Spleen (tissue), 11 donors: Measurements from ENCODE around the gene RAVER2. TPM values are rescaled to one million over a fixed set of nuclear protein-coding genes. Genes with fewer than 3 reads are reported as not detected.

ENCODE experiments used
- DNase-seq: peaks from one replicate; pipeline ENCODE4 v3.0.0-alpha.2; 2020
- H3K27ac ChIP-seq, 8 donors: fragments of 200-600 bp; sonication (generic) in 7 of 8; 1 replicate in 4 of 8; 2 replicates in 4 of 8; pipeline versions ENCODE4 v1.5.0 to v1.8.0; 2016 to 2021; ENCODE audit warnings: inconsistent platforms in 4 of 8, mild to moderate bottlenecking in 4 of 8, moderate library complexity in 1 of 8
- H3K27me3 ChIP-seq, 7 donors: fragments of 200-600 bp; sonication (generic) in 6 of 7; replicated peaks in 1 of 7; 1 replicate in 4 of 7; 2 replicates in 3 of 7; pipeline versions ENCODE4 v1.5.0 to v1.8.0; 2016 to 2021; ENCODE audit warnings: inconsistent platforms in 3 of 7, mild to moderate bottlenecking in 1 of 7
- H3K36me3 ChIP-seq, 6 donors: fragments of 200-600 bp; sonication (generic) in 5 of 6; 1 replicate in 4 of 6; 2 replicates in 2 of 6; pipeline versions ENCODE4 v1.5.0 to v1.8.0; 2016 to 2021; ENCODE audit warnings: inconsistent platforms in 2 of 6
- H3K4me1 ChIP-seq, 6 donors: fragments of 200-600 bp; sonication (generic) in 5 of 6; 1 replicate in 3 of 6; 2 replicates in 3 of 6; pipeline versions ENCODE4 v1.5.0 to v1.8.0; 2016 to 2021; ENCODE audit warnings: inconsistent platforms in 3 of 6
- H3K4me3 ChIP-seq, 8 donors: fragments of 200-600 bp; sonication (generic) in 7 of 8; 1 replicate in 4 of 8; 2 replicates in 4 of 8; pipeline versions ENCODE4 v1.5.0 to v1.8.0; 2016 to 2021; ENCODE audit warnings: inconsistent platforms in 4 of 8, mild to moderate bottlenecking in 4 of 8, moderate library complexity in 2 of 8
- H3K9me3 ChIP-seq, 8 donors: fragments of 200-600 bp; sonication (generic) in 7 of 8; 1 replicate in 4 of 8; 2 replicates in 4 of 8; pipeline versions ENCODE4 v1.5.0 to v1.8.0; 2016 to 2021; ENCODE audit warnings: inconsistent platforms in 4 of 8
- POLR2A ChIP-seq, 3 donors: fragments of 450-650 bp; IDR thresholded peaks; one replicate each; pipeline ENCODE4 v1.5.1; 2017; ENCODE audit warnings: antibody characterized with exemption in 3 of 3, mild to moderate bottlenecking in 1 of 3
- POLR2AphosphoS5 ChIP-seq, 3 donors: sonication (generic); formaldehyde crosslinking; IDR thresholded peaks; one replicate each; pipeline ENCODE4 v1.5.1; 2017; ENCODE audit warnings: antibody characterized with exemption in 3 of 3
- WGBS, 5 donors: extraction: QIAGEN DNeasy Blood & Tissue Kit in 3 of 5; methylation state at CpG; one replicate each; pipeline versions ENCODE4 v1.1.5 to v1.1.7; 2013 to 2018; 5-methylcytosine and 5-hydroxymethylcytosine counted together
- intact Hi-C: fragments of 100-400 bp; cut with DNase I; formaldehyde crosslinking; loops from one replicate; pipeline ENCODE4 v1.15.0; 2023; ENCODE audit warnings: low total_unique reads
- polyA plus RNA-seq, 3 donors: library from polyadenylated mRNA; stranded (reverse); fragments of 200-250 nt; gene quantifications; one replicate each; pipeline ENCODE4 v1.2.1, GENCODE V29; 2013
- total RNA-seq, 7 donors: library from RNA; depleted of rRNA in 3 of 7; stranded (reverse); fragments of >200 nt in 3 of 7; fragmentation: NEBNext Ultra II Directional in 4 of 7; extraction: Animal tissue kit (Norgen Biotek cat#: 25700) in 4 of 7; gene quantifications; one replicate each; pipeline versions ENCODE4 v1.1.0 to v1.2.1, GENCODE V29; 2016 to 2021
- TF ChIP-seq, protein P1 (sequence below), 11 experiments: fragments of 200-600 bp in 7 of 11; fragments of 450-650 bp in 4 of 11; sonication (generic) in 4 of 11; IDR thresholded peaks in 8 of 11; conservative IDR thresholded peaks in 3 of 11; 1 replicate in 7 of 11; 2 replicates in 4 of 11; pipeline versions ENCODE4 v1.4.0 to v1.8.0; 2016 to 2021; ENCODE audit warnings: antibody characterized with exemption in 11 of 11, inconsistent platforms in 4 of 11, mild to moderate bottlenecking in 1 of 11
- donor health status: healthy with polysubstance abuse.
- donor health status: DM: no; HTN: no; CAD: no; lungs with moderate emphysema.
- donor health status: DM: no; HTN: no; CAD: no.
- donor health status: Bipolar disorder and iron deficiency.
- donor health status: healthy.
- donor health status: DM: no; HTN: no; CAD: no.
- donor health status: DM: yes; HTN: yes; CAD: no.

RAVER2 gene
- total and polyA plus RNA-seq, 10 donors, result 1.8 to 14.1 (median 7.7) TPM

DNA sequence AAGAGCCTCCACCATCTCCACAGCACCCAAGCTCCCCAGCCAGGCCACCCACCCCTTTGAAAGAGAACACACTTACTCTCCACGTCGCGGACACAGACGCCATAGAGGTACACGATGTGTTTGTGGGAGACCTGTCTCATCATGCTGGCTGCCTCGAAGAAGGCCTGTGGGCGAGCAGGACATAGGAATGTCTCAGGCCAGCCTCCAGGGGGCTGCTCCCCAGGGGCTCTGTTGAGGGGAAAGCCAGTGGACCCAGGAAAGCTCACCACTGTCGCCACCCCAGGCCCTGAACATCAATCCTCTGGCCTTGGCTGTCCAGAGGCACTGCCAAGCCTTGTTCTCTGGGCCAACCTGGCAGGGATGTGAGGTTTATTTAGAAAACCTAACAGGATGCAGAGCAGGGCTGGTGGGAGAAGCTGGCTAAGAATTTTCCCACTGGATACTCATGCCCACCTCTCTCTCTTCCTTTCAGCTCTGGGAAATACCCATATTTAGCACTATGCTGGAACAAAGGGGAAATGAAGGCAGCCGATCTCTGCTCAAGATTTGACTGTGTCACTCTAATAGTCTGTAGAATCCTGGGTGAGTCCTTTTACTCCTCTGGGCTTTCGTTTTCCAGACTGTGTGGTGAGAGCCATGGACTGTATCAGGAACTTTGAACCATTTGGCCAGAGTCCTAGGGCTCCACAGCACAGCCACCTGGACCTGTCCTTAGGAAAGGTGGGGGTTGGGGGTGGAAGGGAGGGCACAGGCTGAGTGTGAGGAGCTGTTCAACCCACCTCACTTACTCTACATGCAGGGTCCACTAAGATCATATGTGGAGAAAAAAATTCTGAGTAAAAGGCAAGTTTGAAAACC lies 101.9 kb downstream of the RAVER2 start:
- no peaks in the 10 kb centered on the region for H3K9me3 ChIP-seq
- peaks cover 4 to 26% (median 12%) of the 10 kb centered on the region in 6 donors for H3K4me1 ChIP-seq
- DNase-seq, result no peak
- peaks cover 0 to 100% (median 94%) of the 10 kb centered on the region in 6 donors for H3K36me3 ChIP-seq
- 90 to 96% (median 93%) methylated on average over 10 of the region's 10 CpGs for WGBS, 5 donors
- TF ChIP-seq POLR2AphosphoS5 (IDR thresholded peaks at IDR 0.05), result no peak
- no peak for TF ChIP-seq POLR2A (IDR thresholded peaks at IDR 0.05)
- TF ChIP-seq, protein P1, sequence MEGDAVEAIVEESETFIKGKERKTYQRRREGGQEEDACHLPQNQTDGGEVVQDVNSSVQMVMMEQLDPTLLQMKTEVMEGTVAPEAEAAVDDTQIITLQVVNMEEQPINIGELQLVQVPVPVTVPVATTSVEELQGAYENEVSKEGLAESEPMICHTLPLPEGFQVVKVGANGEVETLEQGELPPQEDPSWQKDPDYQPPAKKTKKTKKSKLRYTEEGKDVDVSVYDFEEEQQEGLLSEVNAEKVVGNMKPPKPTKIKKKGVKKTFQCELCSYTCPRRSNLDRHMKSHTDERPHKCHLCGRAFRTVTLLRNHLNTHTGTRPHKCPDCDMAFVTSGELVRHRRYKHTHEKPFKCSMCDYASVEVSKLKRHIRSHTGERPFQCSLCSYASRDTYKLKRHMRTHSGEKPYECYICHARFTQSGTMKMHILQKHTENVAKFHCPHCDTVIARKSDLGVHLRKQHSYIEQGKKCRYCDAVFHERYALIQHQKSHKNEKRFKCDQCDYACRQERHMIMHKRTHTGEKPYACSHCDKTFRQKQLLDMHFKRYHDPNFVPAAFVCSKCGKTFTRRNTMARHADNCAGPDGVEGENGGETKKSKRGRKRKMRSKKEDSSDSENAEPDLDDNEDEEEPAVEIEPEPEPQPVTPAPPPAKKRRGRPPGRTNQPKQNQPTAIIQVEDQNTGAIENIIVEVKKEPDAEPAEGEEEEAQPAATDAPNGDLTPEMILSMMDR (IDR thresholded peaks at IDR 0.05 in 8 of 11, conservative IDR thresholded peaks at IDR 0.05 in 3 of 11), result no peak
- no peaks in the 10 kb centered on the region for H3K27me3 ChIP-seq
- intact Hi-C loops, result no loop called here
- H3K4me3 ChIP-seq, result no peak overlapping the region
- H3K27ac ChIP-seq, result no peak overlapping the region

DNA sequence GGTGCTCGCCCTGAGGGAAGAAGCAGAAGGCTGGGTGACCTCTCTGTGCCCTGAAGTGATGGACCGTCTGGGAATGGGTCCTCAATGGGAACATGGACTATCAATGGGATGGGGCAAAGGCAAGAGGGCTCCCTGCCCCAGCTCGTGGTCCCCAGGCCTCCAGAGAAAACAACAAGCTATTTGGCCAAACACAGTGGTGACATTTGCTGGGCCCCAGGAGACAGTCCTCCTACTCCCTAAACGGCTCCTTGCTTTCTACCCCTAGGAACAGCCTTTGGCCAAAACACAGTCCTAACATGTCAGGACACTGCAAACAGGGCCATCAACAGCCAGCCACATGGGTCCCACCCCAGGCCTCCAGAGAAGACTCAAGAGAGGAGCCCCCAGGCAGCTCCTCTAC lies 102.8 kb downstream of the RAVER2 start:
- TF ChIP-seq POLR2AphosphoS5 (IDR thresholded peaks at IDR 0.05), result no peak
- TF ChIP-seq, protein P1 (IDR thresholded peaks at IDR 0.05 in 8 of 11, conservative IDR thresholded peaks at IDR 0.05 in 3 of 11), result no peak
- no peak for TF ChIP-seq POLR2A (IDR thresholded peaks at IDR 0.05)
- WGBS, 5 donors, result 92 to 100% (median 96%) methylated on average over 3 to 4 of the region's 4 CpGs
- H3K36me3 ChIP-seq, result peaks cover 0 to 100% (median 95%) of the 10 kb centered on the region in 6 donors

DNA sequence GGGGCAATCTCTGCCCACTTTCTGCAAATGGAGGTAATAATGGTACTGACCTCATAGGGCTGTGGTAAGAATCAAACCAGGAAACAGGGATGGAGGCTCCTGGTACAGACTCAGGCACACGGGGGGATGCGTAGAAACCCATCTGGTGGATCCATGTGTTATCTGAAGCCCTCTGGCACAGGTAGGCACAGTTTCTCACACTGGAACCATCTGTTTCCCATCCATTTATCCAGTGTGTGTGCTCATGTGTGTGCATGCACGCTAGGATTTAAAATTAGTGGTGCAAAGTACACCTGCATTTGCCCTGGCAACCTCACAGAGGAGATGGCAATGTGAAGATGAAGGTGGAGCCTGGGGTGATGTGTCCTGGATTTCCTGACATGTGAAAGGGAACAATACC lies 103.3 kb downstream of the RAVER2 start:
- Histone ChIP-seq H3K36me3 (peaks cover 0 to 100% (median 95%) of the 10 kb centered on the region in 6 donors), H3K9me3 (no peaks in the 10 kb centered on the region), H3K4me3 (no peak overlapping the region), H3K4me1 (peaks cover 0 to 18% (median 2%) of the 10 kb centered on the region in 6 donors), H3K27me3 (no peaks in the 10 kb centered on the region), H3K27ac (no peak overlapping the region)
- 91 to 99% (median 94%) methylated on average over 3 of the region's 3 CpGs for WGBS, 5 donors
- intact Hi-C loops, result no loop called here
- no peak for DNase-seq
- TF ChIP-seq, protein P1 (IDR thresholded peaks at IDR 0.05 in 8 of 11, conservative IDR thresholded peaks at IDR 0.05 in 3 of 11), result no peak
- TF ChIP-seq POLR2AphosphoS5 (IDR thresholded peaks at IDR 0.05) (no peak), POLR2A (IDR thresholded peaks at IDR 0.05) (no peak)

More for the DNA sequence above, 102.8 kb downstream of the RAVER2 start:
- no peaks in the 10 kb centered on the region for H3K27me3 ChIP-seq
- peaks cover 0 to 23% (median 4%) of the 10 kb centered on the region in 6 donors for H3K4me1 ChIP-seq
- no peak for DNase-seq
- no peak overlapping the region for H3K4me3 ChIP-seq
- no peaks in the 10 kb centered on the region for H3K9me3 ChIP-seq
- intact Hi-C loops, result no loop called here
- no peak overlapping the region for H3K27ac ChIP-seq

DNA sequence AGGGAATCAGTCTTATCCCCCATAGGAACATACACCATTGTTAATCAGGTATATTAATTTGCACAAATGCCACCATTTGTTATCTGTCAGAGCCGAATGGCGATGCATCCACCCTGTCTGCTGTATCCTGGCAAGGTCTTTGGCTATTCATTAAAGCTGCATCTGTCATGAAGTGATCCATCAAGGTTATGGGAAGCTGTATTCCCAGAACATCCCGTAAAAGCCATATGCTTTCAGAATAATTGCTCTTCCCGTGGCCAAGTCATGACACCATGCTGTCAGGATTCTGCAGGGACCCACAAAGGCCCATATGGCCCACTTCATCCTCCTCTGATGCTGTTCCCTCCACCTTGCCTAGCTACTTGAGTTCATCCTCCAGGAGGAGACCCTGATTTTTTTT lies 103.9 kb downstream of the RAVER2 start:
- DNase-seq, result no peak
- TF ChIP-seq POLR2AphosphoS5 (IDR thresholded peaks at IDR 0.05), result no peak
- TF ChIP-seq POLR2A (IDR thresholded peaks at IDR 0.05), result no peak
- TF ChIP-seq, protein P1 (IDR thresholded peaks at IDR 0.05 in 8 of 11, conservative IDR thresholded peaks at IDR 0.05 in 3 of 11), result no peak
- Histone ChIP-seq H3K27me3 (no peaks in the 10 kb centered on the region), H3K4me3 (no peak overlapping the region), H3K27ac (no peak overlapping the region), H3K36me3 (peaks cover 0 to 100% (median 94%) of the 10 kb centered on the region in 6 donors), H3K4me1 (peaks cover 0 to 14% (median 2%) of the 10 kb centered on the region in 6 donors), H3K9me3 (no peaks in the 10 kb centered on the region)
- 72 to 92% (median 85%) methylated on average over 4 of the region's 4 CpGs for WGBS, 5 donors
- intact Hi-C loops, result no loop called here
